ENCODE data around the gene MORN3.

GRCh38 chr12:121602766-121603165 lies 66.7 kb downstream of the MORN3 start:
- TF ChIP-seq EZH2 (optimal IDR thresholded peaks at IDR 0.05; ENCODE audit: low read depth, low read length) (no peak), CTCF (IDR thresholded peaks at IDR 0.05; ENCODE audit: low read length) (no peak)
